Neural cell (in vitro differentiated cells): ENCODE measurements around the gene ZBTB44. TPM values are rescaled to one million over a fixed set of nuclear protein-coding genes. Genes with fewer than 3 reads are reported as not detected.

Experiments
- H2AFZ ChIP-seq: fragments of 200-600, 300-800 bp; sonication (generic), shearing (Covaris generic); 2 replicates; pipeline ENCODE4 v1.6.0; 2014; ENCODE audit warnings: low read depth, mild to moderate bottlenecking, antibody characterized with exemption, low read length, moderate library complexity
- H3F3A ChIP-seq: fragments of 200-600 bp; shearing (Covaris generic); 2 replicates; pipeline ENCODE4 v1.6.1; 2016; ENCODE audit warnings: mild to moderate bottlenecking, moderate library complexity, mixed read lengths, antibody characterized with exemption, low read length; ENCODE audit not compliant: insufficient read depth, poor library complexity, severe bottlenecking
- H3K27ac ChIP-seq: fragments of 200-600, 300-800 bp; sonication (generic), shearing (Covaris generic); 2 replicates; pipeline ENCODE4 v1.5.1; 2014; ENCODE audit warnings: mild to moderate bottlenecking, low read length, moderate library complexity
- H3K27me3 ChIP-seq: fragments of 300-800, 200-600 bp; sonication (generic), shearing (Covaris generic); 2 replicates; pipeline ENCODE4 v1.6.0; 2014; ENCODE audit warnings: mild to moderate bottlenecking, low read depth, low read length, moderate library complexity; ENCODE audit not compliant: insufficient read depth
- H3K36me3 ChIP-seq: fragments of 300-800, 200-600 bp; sonication (generic), shearing (Covaris generic); 2 replicates; pipeline ENCODE4 v1.5.1; 2014; ENCODE audit warnings: mild to moderate bottlenecking, antibody characterized with exemption, low read length, moderate library complexity; ENCODE audit not compliant: insufficient read depth
- H3K4me2 ChIP-seq: fragments of 300-800, 200-600 bp; sonication (generic), shearing (Covaris generic); 2 replicates; pipeline ENCODE4 v1.6.0; 2014; ENCODE audit warnings: mild to moderate bottlenecking, low read length
- H3K4me3 ChIP-seq: fragments of 300-800, 200-600 bp; sonication (generic), shearing (Covaris generic); 2 replicates; pipeline ENCODE4 v1.5.1; 2014; ENCODE audit warnings: mild to moderate bottlenecking, low read length, moderate library complexity
- H3K79me2 ChIP-seq: fragments of 200-600 bp; shearing (Covaris generic); replicated peaks from 2 replicates; pipeline ENCODE4 v1.6.0; 2014; ENCODE audit warnings: mild to moderate bottlenecking, low read length, moderate library complexity; ENCODE audit not compliant: insufficient read depth
- H3K9ac ChIP-seq: fragments of 300-800, 200-600 bp; sonication (generic), shearing (Covaris generic); 2 replicates; pipeline ENCODE4 v1.6.1; 2016; ENCODE audit warnings: mild to moderate bottlenecking, low read length, mixed read lengths
- H3K9me2 ChIP-seq: fragments of 200-600 bp; shearing (Covaris generic); 2 replicates; pipeline ENCODE4 v1.6.1; 2016; ENCODE audit warnings: mild to moderate bottlenecking, low read length, mixed read lengths; ENCODE audit not compliant: insufficient read depth
- H3K9me3 ChIP-seq: fragments of 200-600, 300-800 bp; sonication (generic), shearing (Covaris generic); 2 replicates; pipeline ENCODE4 v1.6.1; 2016; ENCODE audit warnings: mild to moderate bottlenecking, mixed run types, low read length, moderate library complexity, mixed read lengths
- H4K20me1 ChIP-seq: fragments of 200-600 bp; shearing (Covaris generic); 2 replicates; pipeline ENCODE4 v1.6.1; 2016; ENCODE audit warnings: mild to moderate bottlenecking, mixed run types; ENCODE audit not compliant: insufficient read depth
- CTCF ChIP-seq: fragments of 450-650 bp; IDR thresholded peaks from 2 replicates; pipeline ENCODE4 v1.5.1; 2014; ENCODE audit warnings: antibody characterized with exemption, mild to moderate bottlenecking, moderate library complexity; ENCODE audit not compliant: poor library complexity, severe bottlenecking
- EP300 ChIP-seq: fragments of 450-650 bp; conservative IDR thresholded peaks from 2 replicates; pipeline ENCODE4 v1.6.1; 2014; ENCODE audit warnings: antibody characterized with exemption, mild to moderate bottlenecking, moderate library complexity; ENCODE audit not compliant: poor library complexity, severe bottlenecking
- EZH2 ChIP-seq: fragments of 200-600, 300-800 bp; shearing (Covaris generic), sonication (generic); IDR thresholded peaks from 2 replicates; pipeline ENCODE4 v1.6.1; 2014; ENCODE audit warnings: antibody characterized with exemption, low read length, borderline replicate concordance, mild to moderate bottlenecking; ENCODE audit not compliant: insufficient read depth, poor library complexity, severe bottlenecking
- MXI1 ChIP-seq: fragments of 450-650 bp; conservative IDR thresholded peaks from 2 replicates; pipeline ENCODE4 v1.6.1; 2014; ENCODE audit warnings: antibody characterized with exemption, mild to moderate bottlenecking; ENCODE audit not compliant: poor library complexity, severe bottlenecking
- POLR2AphosphoS5 ChIP-seq: IDR thresholded peaks from 2 replicates; pipeline ENCODE4 v1.6.1; 2012
- RAD21 ChIP-seq: fragments of 450-650 bp; conservative IDR thresholded peaks from 2 replicates; pipeline ENCODE4 v1.6.1; 2014; ENCODE audit warnings: antibody characterized with exemption, mild to moderate bottlenecking, moderate library complexity
- REST ChIP-seq: IDR thresholded peaks from 2 replicates; pipeline ENCODE4 v1.6.1; 2012; ENCODE audit warnings: borderline replicate concordance
- SMC3 ChIP-seq: fragments of 450-650 bp; conservative IDR thresholded peaks from 2 replicates; pipeline ENCODE4 v1.6.1; 2014; ENCODE audit warnings: antibody characterized with exemption, mild to moderate bottlenecking, moderate library complexity; ENCODE audit not compliant: poor library complexity
- TAF1 ChIP-seq: IDR thresholded peaks from 2 replicates; pipeline ENCODE4 v1.6.1; 2012; ENCODE audit warnings: low read depth
- polyA plus RNA-seq: library from polyadenylated mRNA; depleted of rRNA; stranded (reverse); fragments of >200 nt; gene quantifications from 2 replicates; pipeline ENCODE4 v1.2.3, GENCODE V29; 2014

Gene ZBTB44
- polyA plus RNA-seq, 1 donor from 2014 or later = 23.3 TPM

GRCh38 chr11:130323452-130324450 lies 9.0 kb upstream of the ZBTB44 start:
- no peaks in the 10 kb centered on the region for H3K9me2 ChIP-seq
- no peak overlapping the region for H3K9ac ChIP-seq
- H3K4me3 ChIP-seq = no peak overlapping the region
- no peaks in the 10 kb centered on the region for H3K27me3 ChIP-seq
- H3F3A ChIP-seq = no peaks in the 10 kb centered on the region
- TF ChIP-seq CTCF (no peak), EP300 (no peak), MXI1 (no peak), RAD21 (no peak), EZH2 (no peak), REST (no peak), POLR2AphosphoS5 (no peak), SMC3 (no peak), TAF1 (no peak)
- H3K4me2 ChIP-seq = no peak overlapping the region
- H3K9me3 ChIP-seq = no peaks in the 10 kb centered on the region
- no peak overlapping the region for H2AFZ ChIP-seq
- no peak overlapping the region for H3K27ac ChIP-seq
- no peaks in the 10 kb centered on the region for H4K20me1 ChIP-seq
- H3K36me3 ChIP-seq = no peaks in the 10 kb centered on the region
- no peaks in the 10 kb centered on the region for H3K79me2 ChIP-seq

GRCh38 chr11:130322126-130322525 lies 7.4 kb upstream of the ZBTB44 start:
- Histone ChIP-seq H3K27me3 (no peaks in the 10 kb centered on the region), H3K4me3 (no peak overlapping the region), H3K9me2 (no peaks in the 10 kb centered on the region), H3F3A (no peaks in the 10 kb centered on the region), H3K79me2 (no peaks in the 10 kb centered on the region), H4K20me1 (no peaks in the 10 kb centered on the region), H3K9me3 (no peaks in the 10 kb centered on the region), H3K27ac (no peak overlapping the region), H2AFZ (no peak overlapping the region), H3K36me3 (no peaks in the 10 kb centered on the region), H3K9ac (no peak overlapping the region), H3K4me2 (no peak overlapping the region)
- TF ChIP-seq EZH2 (no peak), EP300 (no peak), TAF1 (no peak), MXI1 (no peak), POLR2AphosphoS5 (no peak), RAD21 (no peak), SMC3 (no peak), CTCF (no peak), REST (no peak)
